Activated naive CD4-positive, alpha-beta T cell treated with anti-CD3 and anti-CD28 coated beads for 36 hours (primary cell): ENCODE results near the gene CFAP53. TPM values are rescaled to one million over a fixed set of nuclear protein-coding genes. Genes with fewer than 3 reads are reported as not detected.
"Not testable (repeated sequence)": the region's sequence is repeated elsewhere in the genome, so short reads cannot be mapped to it uniquely, and the experiment has no call there.

ENCODE experiments used
- CTCF ChIA-PET: fragments of 350-600 bp; sonication (Branson Sonifier 250); formaldehyde crosslinking; loops from one replicate; lab custom pipeline; 2021; ENCODE audit warnings: antibody characterized with exemption; lab: Charles Lee
- DNase-seq: peaks from one replicate; pipeline ENCODE4 v3.0.0-alpha.2; 2020
- H3K27ac Mint-ChIP-seq: one replicate; pipeline ENCODE4 v1.8.0; 2021; ENCODE audit warnings: mild to moderate bottlenecking, mixed read lengths
- H3K27me3 Mint-ChIP-seq: one replicate; pipeline ENCODE4 v1.8.0; 2021; ENCODE audit warnings: low read depth, mixed read lengths
- H3K36me3 Mint-ChIP-seq: one replicate; pipeline ENCODE4 v1.8.0; 2021; ENCODE audit warnings: low read depth, mixed read lengths
- H3K4me1 Mint-ChIP-seq: one replicate; pipeline ENCODE4 v1.8.0; 2021; ENCODE audit warnings: low read depth, mixed read lengths
- H3K4me3 Mint-ChIP-seq: one replicate; pipeline ENCODE4 v1.8.0; 2021; ENCODE audit warnings: mild to moderate bottlenecking, moderate library complexity, mixed read lengths
- H3K9me3 Mint-ChIP-seq: one replicate; pipeline ENCODE4 v1.8.0; 2021; ENCODE audit warnings: mixed read lengths
- intact Hi-C: fragments of 100-400 bp; cut with micrococcal nuclease; formaldehyde crosslinking; loops from one replicate; pipeline ENCODE4 v1.15.1; 2023
- total RNA-seq, 2 experiments: library from RNA; stranded (reverse); gene quantifications; one replicate each; pipeline ENCODE4 v1.2.3, GENCODE V29; 2021

Gene CFAP53
- under 1 TPM; 0.40 to 0.43 TPM for total RNA-seq

GRCh38 chr18:50266248-50266704 is at the start of gene CFAP53:
CFAP53 (minus strand) TSS chr18:50266495; CDS start chr18:50266404, 91 bp downstream.
- Mint-ChIP-seq H3K9me3 (no peaks in the 10 kb centered on the region), H3K4me3 (peak within 1 kb of the TSS; percentile 76)
- intact Hi-C loops: loop anchor here (1.0 to 10.0 kb wide), 7 partner anchors 15 to 1591 kb away; partner anchors contain the start of genes CXXC1, DYM, MBD1 and RPL17

GRCh38 chr18:50315100-50315871 is 49.0 kb upstream of the CFAP53 start:
- no peaks in the 10 kb centered on the region for H3K9me3 Mint-ChIP-seq
- no peak overlapping the region for H3K4me3 Mint-ChIP-seq
- H3K36me3 Mint-ChIP-seq: no peaks in the 10 kb centered on the region
- intact Hi-C loops: no loop called here
- H3K27ac Mint-ChIP-seq: no peak overlapping the region
- CTCF ChIA-PET: no interaction called here
- DNase-seq: no peak
- peaks cover 6% of the 10 kb centered on the region for H3K27me3 Mint-ChIP-seq
- peaks cover 4% of the 10 kb centered on the region for H3K4me1 Mint-ChIP-seq

More at GRCh38 chr18:50266248-50266704, at the start of gene CFAP53:
- no peaks in the 10 kb centered on the region for H3K27me3 Mint-ChIP-seq
- DNase-seq: peak; percentile 90
- peaks cover 6% of the 10 kb centered on the region for H3K36me3 Mint-ChIP-seq
- peaks cover 16% of the 10 kb centered on the region for H3K4me1 Mint-ChIP-seq
- CTCF ChIA-PET: interaction anchor here (1.0 to 2.8 kb wide), 2 partner anchors 15 to 91 kb away, joined by 5 to 16 read pairs; partner anchors contain the start of gene MBD1
- H3K27ac Mint-ChIP-seq: no peak within 1 kb of the TSS

GRCh38 chr18:50313873-50314460 is 47.7 kb upstream of the CFAP53 start:
- DNase-seq: no peak
- Mint-ChIP-seq H3K27ac (no peak overlapping the region), H3K4me3 (no peak overlapping the region), H3K36me3 (no peaks in the 10 kb centered on the region), H3K4me1 (no peaks in the 10 kb centered on the region), H3K27me3 (peaks cover 8% of the 10 kb centered on the region), H3K9me3 (no peaks in the 10 kb centered on the region)
- intact Hi-C loops: no loop called here
- CTCF ChIA-PET: interaction anchor here (0.7 to 1.5 kb wide), 2 partner anchors 43 to 98 kb away, joined by 3 to 6 read pairs; no protein-coding TSS in a partner anchor

GRCh38 chr18:50313031-50313607 is 46.8 kb upstream of the CFAP53 start:
- Mint-ChIP-seq H3K27ac (no peak overlapping the region), H3K9me3 (no peaks in the 10 kb centered on the region), H3K4me3 (no peak overlapping the region), H3K27me3 (peaks cover 8% of the 10 kb centered on the region), H3K4me1 (peaks cover 5% of the 10 kb centered on the region), H3K36me3 (no peaks in the 10 kb centered on the region)
- intact Hi-C loops: no loop called here
- CTCF ChIA-PET: interaction anchor here (1.5 kb wide), 1 partner anchor 44 kb away, joined by 6 read pairs; no protein-coding TSS in a partner anchor
- no peak for DNase-seq

GRCh38 chr18:50312296-50313030 is 46.2 kb upstream of the CFAP53 start:
- intact Hi-C loops: no loop called here
- CTCF ChIA-PET: no interaction called here
- no peak overlapping the region for H3K27ac Mint-ChIP-seq

GRCh38 chr18:50311650-50312049 is 45.4 kb upstream of the CFAP53 start:
- H3K27ac Mint-ChIP-seq: no peak overlapping the region
- no peak for DNase-seq
- H3K27me3 Mint-ChIP-seq: peaks cover 8% of the 10 kb centered on the region
- no peak overlapping the region for H3K4me3 Mint-ChIP-seq
- H3K9me3 Mint-ChIP-seq: no peaks in the 10 kb centered on the region
- H3K36me3 Mint-ChIP-seq: no peaks in the 10 kb centered on the region
- CTCF ChIA-PET: no interaction called here
- intact Hi-C loops: no loop called here
- H3K4me1 Mint-ChIP-seq: peaks cover 10% of the 10 kb centered on the region

More at GRCh38 chr18:50312296-50313030, 46.2 kb upstream of the CFAP53 start:
- Mint-ChIP-seq H3K27me3 (peaks cover 8% of the 10 kb centered on the region), H3K4me1 (peaks cover 5% of the 10 kb centered on the region), H3K9me3 (no peaks in the 10 kb centered on the region), H3K36me3 (no peaks in the 10 kb centered on the region), H3K4me3 (no peak overlapping the region)
- no peak for DNase-seq

- Mint-ChIP-seq H3K27ac (no peak overlapping the region), H3K36me3 (no peaks in the 10 kb centered on the region), H3K4me3 (no peak overlapping the region), H3K9me3 (peaks cover 2% of the 10 kb centered on the region), H3K27me3 (peaks cover 8% of the 10 kb centered on the region), H3K4me1 (peaks cover 10% of the 10 kb centered on the region)
- CTCF ChIA-PET: no interaction called here
- DNase-seq: no peak
- intact Hi-C loops: no loop called here
Observed at GRCh38 chr18:50310080-50310479, 43.8 kb upstream of the CFAP53 start.

GRCh38 chr18:50308851-50309250 is 42.6 kb upstream of the CFAP53 start:
- not testable (repeated sequence) for H3K9me3 Mint-ChIP-seq, H3K4me1 Mint-ChIP-seq, H3K36me3 Mint-ChIP-seq, DNase-seq, H3K4me3 Mint-ChIP-seq, H3K27me3 Mint-ChIP-seq, H3K27ac Mint-ChIP-seq
- intact Hi-C loops: loop anchor here (5.0 kb wide), 1 partner anchor 48 kb away; no protein-coding TSS in a partner anchor
- CTCF ChIA-PET: interaction anchor here (1.0 to 1.9 kb wide), 2 partner anchors 13 to 48 kb away, joined by 3 to 9 read pairs; no protein-coding TSS in a partner anchor

GRCh38 chr18:50307738-50308470 is 41.6 kb upstream of the CFAP53 start:
- intact Hi-C loops: loop anchor here (1.0 to 5.0 kb wide), 5 partner anchors 10 to 66 kb away; partner anchors contain the start of genes CXXC1 and MBD1
- Mint-ChIP-seq H3K4me1 (peaks cover 10% of the 10 kb centered on the region), H3K36me3 (no peaks in the 10 kb centered on the region), H3K9me3 (peaks cover 3% of the 10 kb centered on the region), H3K4me3 (peak overlapping the region; percentile 85), H3K27ac (peak overlapping the region; percentile 52), H3K27me3 (peaks cover 11% of the 10 kb centered on the region)
- CTCF ChIA-PET: interaction anchor here (1.1 to 1.9 kb wide), 2 partner anchors 49 kb away, joined by 4 to 9 read pairs; no protein-coding TSS in a partner anchor
- peak; percentile 96 for DNase-seq

GRCh38 chr18:50307400-50307737 is 41.1 kb upstream of the CFAP53 start:
- intact Hi-C loops: loop anchor here (1.0 to 5.0 kb wide), 5 partner anchors 9 to 67 kb away; partner anchors contain the start of genes CXXC1 and MBD1
- H3K36me3 Mint-ChIP-seq: no peaks in the 10 kb centered on the region

GRCh38 chr18:50306944-50307343 is 40.6 kb upstream of the CFAP53 start:
- H3K4me3 Mint-ChIP-seq: peak overlapping the region; percentile 85
- no peak overlapping the region for H3K27ac Mint-ChIP-seq
- DNase-seq: no peak
- CTCF ChIA-PET: interaction anchor here (1.1 kb wide), 1 partner anchor 50 kb away, joined by 4 read pairs; no protein-coding TSS in a partner anchor
- intact Hi-C loops: loop anchor here (1.0 to 5.0 kb wide), 5 partner anchors 9 to 67 kb away; partner anchors contain the start of genes CXXC1 and MBD1
- H3K27me3 Mint-ChIP-seq: peaks cover 11% of the 10 kb centered on the region
- peaks cover 3% of the 10 kb centered on the region for H3K9me3 Mint-ChIP-seq
- H3K36me3 Mint-ChIP-seq: no peaks in the 10 kb centered on the region
- peaks cover 10% of the 10 kb centered on the region for H3K4me1 Mint-ChIP-seq

More at GRCh38 chr18:50307400-50307737, 41.1 kb upstream of the CFAP53 start:
- Mint-ChIP-seq H3K4me1 (peaks cover 10% of the 10 kb centered on the region), H3K27me3 (peaks cover 11% of the 10 kb centered on the region), H3K4me3 (peak overlapping the region; percentile 85), H3K9me3 (peaks cover 3% of the 10 kb centered on the region), H3K27ac (no peak overlapping the region)
- no peak for DNase-seq
- CTCF ChIA-PET: interaction anchor here (1.1 kb wide), 1 partner anchor 50 kb away, joined by 4 read pairs; no protein-coding TSS in a partner anchor
